Naive thymus-derived CD4-positive, alpha-beta T cell (primary cell): ENCODE measurements around the gene ADAMTS6. TPM values are rescaled to one million over a fixed set of nuclear protein-coding genes. Genes with fewer than 3 reads are reported as not detected.

Source experiments
- ATAC-seq: fragments of 150-1000 bp; cut with Tn5 transposase; 2 replicates; pipeline ENCODE4 v1.10.0; 2021; ENCODE audit warnings: mild to moderate bottlenecking, moderate library complexity
- CTCF ChIA-PET: fragments of 350-600 bp; sonication (Branson Sonifier 250); formaldehyde crosslinking; loops from one replicate; lab custom pipeline; 2021; ENCODE audit warnings: antibody characterized with exemption; lab: Charles Lee
- POLR2A ChIA-PET: fragments of 350-600 bp; sonication (Branson Sonifier 250); formaldehyde crosslinking; loops from one replicate; lab custom pipeline; 2021; ENCODE audit warnings: antibody characterized with exemption, inconsistent platforms; lab: Charles Lee
- DNase-seq, 9 donors: peaks; one replicate each; pipeline versions ENCODE4 v3.0.0 to v3.0.0-alpha.2; 2020 to 2022; ENCODE audit warnings: mixed read lengths in 1 of 9
- H3K27ac ChIP-seq: one replicate; pipeline ENCODE4 v1.7.0; 2013; ENCODE audit warnings: mild to moderate bottlenecking, low read depth, low read length, moderate library complexity
- H3K27me3 ChIP-seq, 2 donors: one replicate each; pipeline ENCODE4 v1.7.0; 2013; ENCODE audit warnings: low read length in 2 of 2, mild to moderate bottlenecking in 2 of 2, moderate library complexity in 2 of 2; ENCODE audit not compliant: control insufficient read depth in 2 of 2, insufficient read depth in 2 of 2
- H3K36me3 ChIP-seq, 3 experiments: 1 replicate in 2 of 3; 2 replicates in 1 of 3; pipeline ENCODE4 v1.7.0; 2013; ENCODE audit warnings: low read length in 3 of 3, mild to moderate bottlenecking in 3 of 3, moderate library complexity in 1 of 3; ENCODE audit not compliant: insufficient read depth in 3 of 3, control insufficient read depth in 2 of 3
- H3K4me1 ChIP-seq, 2 donors: one replicate each; pipeline ENCODE4 v1.7.0; 2013; ENCODE audit warnings: low read length in 2 of 2, mild to moderate bottlenecking in 2 of 2, moderate library complexity in 1 of 2; ENCODE audit not compliant: control insufficient read depth in 2 of 2, insufficient read depth in 2 of 2
- H3K4me3 ChIP-seq: 2 replicates; pipeline ENCODE4 v1.7.0; 2013; ENCODE audit warnings: mild to moderate bottlenecking, low read length
- H3K9me3 ChIP-seq, 3 experiments: 1 replicate in 2 of 3; 2 replicates in 1 of 3; pipeline ENCODE4 v1.7.0; 2013; ENCODE audit warnings: low read length in 3 of 3; ENCODE audit not compliant: control insufficient read depth in 2 of 3
- H3K27ac Mint-ChIP-seq, 9 donors: one replicate each; pipeline ENCODE4 v1.8.0; 2020 to 2022; ENCODE audit warnings: mixed read lengths in 9 of 9, mild to moderate bottlenecking in 8 of 9, moderate library complexity in 5 of 9, inconsistent platforms in 2 of 9
- H3K27me3 Mint-ChIP-seq, 5 donors: one replicate each; pipeline ENCODE4 v1.8.0; 2021 to 2022; ENCODE audit warnings: mixed read lengths in 5 of 5, mild to moderate bottlenecking in 1 of 5
- H3K36me3 Mint-ChIP-seq, 5 donors: one replicate each; pipeline ENCODE4 v1.8.0; 2020 to 2022; ENCODE audit warnings: mixed read lengths in 5 of 5, mild to moderate bottlenecking in 3 of 5, inconsistent platforms in 1 of 5
- H3K4me1 Mint-ChIP-seq, 7 donors: one replicate each; pipeline ENCODE4 v1.8.0; 2020 to 2022; ENCODE audit warnings: mixed read lengths in 7 of 7, mild to moderate bottlenecking in 3 of 7, inconsistent platforms in 1 of 7
- H3K4me3 Mint-ChIP-seq, 10 donors: one replicate each; pipeline ENCODE4 v1.8.0; 2020 to 2022; ENCODE audit warnings: mild to moderate bottlenecking in 10 of 10, mixed read lengths in 10 of 10, moderate library complexity in 6 of 10, inconsistent platforms in 2 of 10
- H3K9me3 Mint-ChIP-seq, 11 donors: one replicate each; pipeline ENCODE4 v1.8.0; 2020 to 2022; ENCODE audit warnings: mixed read lengths in 11 of 11, mild to moderate bottlenecking in 4 of 11, inconsistent platforms in 1 of 11, moderate library complexity in 1 of 11
- intact Hi-C, 2 donors: fragments of 100-400 bp; cut with micrococcal nuclease; formaldehyde crosslinking; loops; one replicate each; pipeline ENCODE4 v1.15.1; 2023
- polyA plus RNA-seq, 2 donors: library from polyadenylated mRNA; unstranded; fragments of 300-500 nt; fragmentation: Illumina TruSeq; gene quantifications; one replicate each; pipeline ENCODE4 v1.2.3, GENCODE V29; 2021
- total RNA-seq, 6 experiments: library from RNA in 5 of 6; stranded (reverse) in 5 of 6; gene quantifications; 1 replicate in 5 of 6; 2 replicates in 1 of 6; pipeline ENCODE4 v1.2.3 and lab custom pipeline; 2021 to 2026

Gene ADAMTS6
- total and polyA plus RNA-seq, 7 experiments from 2014 or later, result 0.14 to 4.5 (median 2.6) TPM

DNA sequence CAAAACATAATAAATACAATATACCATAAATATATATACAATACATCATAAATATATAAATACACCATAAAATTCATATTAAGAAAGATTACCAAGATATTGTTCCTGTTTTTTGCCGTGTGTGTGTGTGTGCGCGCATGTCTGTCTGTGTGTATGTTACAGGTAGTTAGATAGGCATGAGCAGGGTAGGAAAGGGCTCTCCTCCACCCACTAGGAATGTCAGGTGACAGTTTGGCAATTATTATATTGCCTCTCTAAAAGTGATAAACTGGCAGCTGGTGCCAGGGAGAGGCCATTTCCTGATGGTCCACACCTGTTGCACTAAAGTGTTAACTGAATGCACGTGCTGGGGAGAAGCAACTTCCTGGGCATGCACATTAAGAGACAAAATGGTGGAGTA is 232.8 kb downstream of the ADAMTS6 start:
- H3K4me3 Mint-ChIP-seq, result no peak overlapping the region
- no peak for DNase-seq
- H3K36me3 Mint-ChIP-seq, result no peaks in the 10 kb centered on the region
- ChIA-PET POLR2A (no interaction called here), CTCF (no interaction called here)
- Histone ChIP-seq H3K36me3 (no peaks in the 10 kb centered on the region), H3K4me3 (no peak overlapping the region), H3K4me1 (no peaks in the 10 kb centered on the region), H3K27me3 (no peaks in the 10 kb centered on the region), H3K9me3 (no peaks in the 10 kb centered on the region), H3K27ac (no peak overlapping the region)
- H3K27ac Mint-ChIP-seq, result no peak overlapping the region
- H3K27me3 Mint-ChIP-seq, result no peaks in the 10 kb centered on the region
- H3K9me3 Mint-ChIP-seq, result no peaks in the 10 kb centered on the region
- H3K4me1 Mint-ChIP-seq, result no peaks in the 10 kb centered on the region
- intact Hi-C loops, result no loop called here
- no peak for ATAC-seq

DNA sequence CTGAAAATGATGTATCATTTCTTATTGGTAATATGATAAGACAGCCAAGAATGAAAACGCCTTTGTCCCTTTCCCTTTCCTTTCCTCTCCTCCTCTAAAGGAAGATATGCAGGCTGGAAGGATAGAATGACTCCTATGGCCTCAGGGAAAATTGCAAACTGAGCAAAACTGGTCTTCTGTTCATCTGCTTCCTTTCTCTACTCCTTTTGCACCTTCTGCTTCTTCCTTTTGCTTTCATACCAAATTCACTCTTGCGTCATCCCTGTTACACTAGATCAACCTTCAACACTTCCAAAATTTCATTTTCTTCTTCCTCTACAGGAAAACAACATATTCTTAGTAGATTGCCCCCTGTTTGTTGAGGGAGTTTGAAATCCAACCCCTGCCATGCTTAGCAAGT is 234.1 kb downstream of the ADAMTS6 start:
- H3K4me1 Mint-ChIP-seq, result no peaks in the 10 kb centered on the region
- Histone ChIP-seq H3K4me1 (no peaks in the 10 kb centered on the region), H3K36me3 (no peaks in the 10 kb centered on the region), H3K4me3 (no peak overlapping the region), H3K27me3 (no peaks in the 10 kb centered on the region), H3K27ac (no peak overlapping the region), H3K9me3 (no peaks in the 10 kb centered on the region)
- H3K27me3 Mint-ChIP-seq, result no peaks in the 10 kb centered on the region
- H3K27ac Mint-ChIP-seq, result no peak overlapping the region
- H3K4me3 Mint-ChIP-seq, result no peak overlapping the region
- H3K9me3 Mint-ChIP-seq, result no peaks in the 10 kb centered on the region
- ChIA-PET CTCF (no interaction called here), POLR2A (no interaction called here)
- ATAC-seq (no peak), DNase-seq (no peak)
- no peaks in the 10 kb centered on the region for H3K36me3 Mint-ChIP-seq
- intact Hi-C loops, result no loop called here

DNA sequence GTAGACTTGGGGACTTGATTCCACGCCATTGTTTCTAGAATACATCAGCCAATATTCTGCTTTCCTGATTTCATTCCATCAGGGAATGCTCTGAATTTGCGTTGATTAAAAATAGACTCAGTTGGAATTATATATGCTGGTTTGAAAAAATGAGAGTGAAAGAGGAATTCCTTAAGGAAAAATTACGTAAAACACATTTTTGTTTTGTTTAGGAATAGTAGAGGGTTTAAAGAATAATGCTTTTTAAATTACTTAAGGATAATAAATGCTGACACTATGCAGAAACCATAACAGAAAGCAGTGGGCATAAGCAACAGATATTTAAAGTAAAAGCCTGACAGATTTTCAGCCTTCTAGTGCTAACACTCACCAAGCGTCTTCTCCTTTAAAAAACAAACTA is 235.0 kb downstream of the ADAMTS6 start:
- no peak for ATAC-seq
- CTCF ChIA-PET, result no interaction called here
- no peaks in the 10 kb centered on the region for H3K4me1 Mint-ChIP-seq

DNA sequence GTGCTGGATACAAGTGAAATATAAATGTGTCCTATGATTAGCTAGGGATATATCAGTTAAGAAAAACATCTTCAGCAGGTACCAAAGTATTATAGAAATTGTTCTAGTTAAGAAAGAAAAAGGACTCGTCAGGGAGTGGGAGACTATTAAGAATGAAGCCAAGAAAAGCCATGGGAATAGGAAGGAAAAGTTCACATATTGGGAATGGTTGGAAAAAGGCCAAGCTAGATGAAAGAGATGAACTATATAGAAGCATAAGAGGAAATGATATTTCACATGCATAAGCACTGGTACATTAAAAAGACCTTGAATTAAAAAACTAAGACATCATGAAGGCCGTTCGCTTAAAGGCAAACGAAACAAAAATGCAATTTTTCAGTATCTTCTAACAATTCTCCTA is 237.7 kb downstream of the ADAMTS6 start:
- H3K36me3 Mint-ChIP-seq, result no peaks in the 10 kb centered on the region
- H3K9me3 Mint-ChIP-seq, result no peaks in the 10 kb centered on the region
- no peak overlapping the region for H3K4me3 Mint-ChIP-seq
- intact Hi-C loops, result no loop called here
- H3K27ac ChIP-seq, result no peak overlapping the region
- H3K4me1 Mint-ChIP-seq, result no peaks in the 10 kb centered on the region
- no peaks in the 10 kb centered on the region for H3K9me3 ChIP-seq
- CTCF ChIA-PET, result no interaction called here
- ATAC-seq (no peak), DNase-seq (no peak)
- POLR2A ChIA-PET, result no interaction called here
- H3K4me1 ChIP-seq, result no peaks in the 10 kb centered on the region
- no peaks in the 10 kb centered on the region for H3K27me3 ChIP-seq
- H3K27me3 Mint-ChIP-seq, result no peaks in the 10 kb centered on the region
- H3K27ac Mint-ChIP-seq, result no peak overlapping the region
- H3K36me3 ChIP-seq, result no peaks in the 10 kb centered on the region
- H3K4me3 ChIP-seq, result no peak overlapping the region

More for the DNA sequence above, 235.0 kb downstream of the ADAMTS6 start:
- H3K4me3 ChIP-seq, result no peak overlapping the region
- H3K4me1 ChIP-seq, result no peaks in the 10 kb centered on the region
- H3K9me3 Mint-ChIP-seq, result no peaks in the 10 kb centered on the region
- POLR2A ChIA-PET, result no interaction called here
- H3K27ac Mint-ChIP-seq, result no peak overlapping the region
- no peaks in the 10 kb centered on the region for H3K36me3 Mint-ChIP-seq
- no peaks in the 10 kb centered on the region for H3K9me3 ChIP-seq
- H3K27me3 Mint-ChIP-seq, result no peaks in the 10 kb centered on the region
- intact Hi-C loops, result no loop called here
- no peak overlapping the region for H3K27ac ChIP-seq
- H3K4me3 Mint-ChIP-seq, result no peak overlapping the region
- no peaks in the 10 kb centered on the region for H3K27me3 ChIP-seq
- no peaks in the 10 kb centered on the region for H3K36me3 ChIP-seq
- DNase-seq, result no peak

DNA sequence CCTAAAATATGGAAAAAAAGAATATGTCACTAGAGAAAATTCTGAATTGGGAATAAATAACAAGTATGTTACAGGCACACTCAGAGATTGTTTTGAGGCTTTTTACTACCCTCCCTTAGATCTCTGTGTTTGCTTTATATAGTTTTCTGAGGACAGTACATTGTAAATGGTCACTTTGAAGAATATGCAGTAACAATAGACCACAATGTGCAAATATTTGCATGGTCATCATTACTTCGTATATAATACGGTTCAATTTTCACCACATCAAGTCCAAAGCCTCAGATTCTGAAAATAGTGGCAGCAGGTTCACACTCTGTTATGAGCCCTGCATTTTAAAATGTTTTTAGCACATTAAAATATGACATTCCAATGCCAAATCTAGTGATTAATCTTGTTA is 238.6 kb downstream of the ADAMTS6 start:
- ChIA-PET CTCF (no interaction called here), POLR2A (no interaction called here)
- no peak overlapping the region for H3K4me3 Mint-ChIP-seq
- H3K27ac Mint-ChIP-seq, result no peak overlapping the region
- Histone ChIP-seq H3K27me3 (no peaks in the 10 kb centered on the region), H3K4me3 (no peak overlapping the region), H3K4me1 (no peaks in the 10 kb centered on the region), H3K27ac (no peak overlapping the region), H3K9me3 (no peaks in the 10 kb centered on the region), H3K36me3 (no peaks in the 10 kb centered on the region)
- DNase-seq (no peak), ATAC-seq (no peak)
- no peaks in the 10 kb centered on the region for H3K4me1 Mint-ChIP-seq
- H3K9me3 Mint-ChIP-seq, result no peaks in the 10 kb centered on the region
- no peaks in the 10 kb centered on the region for H3K27me3 Mint-ChIP-seq
- H3K36me3 Mint-ChIP-seq, result peaks cover 0 to under 1% (median 0%) of the 10 kb centered on the region in 5 donors
- intact Hi-C loops, result no loop called here

DNA sequence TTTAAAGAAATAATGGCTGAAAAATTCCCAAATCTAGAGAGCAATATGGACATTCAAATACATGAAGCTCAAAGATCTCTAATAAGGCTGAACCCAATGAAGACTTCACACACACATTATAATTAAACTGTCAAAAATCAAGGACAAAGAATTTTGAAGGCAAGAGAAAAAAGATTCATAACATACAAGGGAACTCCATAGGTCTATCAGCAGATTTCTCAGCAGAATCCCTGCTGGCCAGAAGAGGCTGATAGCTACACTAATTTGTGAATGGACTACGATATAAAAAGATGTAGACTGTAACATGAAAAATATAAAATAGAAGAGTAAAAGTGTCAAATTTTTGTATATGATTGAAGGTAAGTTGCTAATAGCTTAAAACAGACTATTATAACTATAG is 251.9 kb downstream of the ADAMTS6 start:
- peaks cover 0 to 31% (median 17%) of the 10 kb centered on the region in 5 donors for H3K36me3 Mint-ChIP-seq
- H3K27ac Mint-ChIP-seq, result no peak overlapping the region
- no peaks in the 10 kb centered on the region for H3K36me3 ChIP-seq
- no peaks in the 10 kb centered on the region for H3K4me1 Mint-ChIP-seq
- H3K27ac ChIP-seq, result no peak overlapping the region
- no peak overlapping the region for H3K4me3 ChIP-seq
- no peaks in the 10 kb centered on the region for H3K4me1 ChIP-seq
- DNase-seq, result no peak
- H3K9me3 ChIP-seq, result peaks cover 0 to 12% (median 0%) of the 10 kb centered on the region in 3 experiments
- H3K9me3 Mint-ChIP-seq, result peaks cover 15 to 40% (median 29%) of the 10 kb centered on the region in 11 donors
- intact Hi-C loops, result no loop called here
- no peaks in the 10 kb centered on the region for H3K27me3 ChIP-seq
- no peak overlapping the region for H3K4me3 Mint-ChIP-seq
- no peak for ATAC-seq
- POLR2A ChIA-PET, result no interaction called here
- no peaks in the 10 kb centered on the region for H3K27me3 Mint-ChIP-seq
- CTCF ChIA-PET, result no interaction called here

DNA sequence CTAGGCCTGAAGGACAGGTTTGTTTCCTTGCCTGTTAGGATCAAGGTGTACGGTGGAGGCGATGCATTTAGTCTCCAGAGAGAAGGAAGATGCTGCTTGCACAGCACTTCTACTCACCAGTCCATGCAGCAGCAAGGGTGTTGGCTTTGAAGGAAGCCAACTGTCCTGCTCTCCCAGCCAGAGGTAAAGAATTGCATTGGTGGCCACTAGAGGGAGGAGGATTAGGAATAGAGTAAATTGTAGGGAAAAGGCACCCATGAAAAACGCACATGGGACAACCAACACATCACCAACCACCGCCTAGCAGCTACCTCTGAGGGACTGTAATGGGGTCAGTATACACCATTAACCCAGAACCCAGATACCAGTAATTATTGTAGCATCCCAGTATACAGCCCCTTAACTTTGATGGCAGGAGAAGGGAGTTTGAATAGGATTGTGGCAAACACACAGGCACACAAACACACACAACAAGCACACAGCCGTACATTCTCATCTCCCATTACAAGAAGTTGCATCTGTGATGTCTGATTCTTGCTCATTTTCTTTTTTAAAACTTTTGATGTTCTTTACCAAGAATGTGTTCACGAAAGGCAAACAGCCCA is 267.7 kb downstream of the ADAMTS6 start:
- no peak overlapping the region for H3K4me3 ChIP-seq
- no peaks in the 10 kb centered on the region for H3K9me3 ChIP-seq
- ChIA-PET POLR2A (no interaction called here), CTCF (no interaction called here)
- Mint-ChIP-seq H3K27me3 (peaks cover 0 to 5% (median 0%) of the 10 kb centered on the region in 5 donors), H3K4me1 (no peaks in the 10 kb centered on the region), H3K4me3 (no peak overlapping the region), H3K9me3 (no peaks in the 10 kb centered on the region), H3K27ac (no peak overlapping the region), H3K36me3 (peaks cover 0 to 14% (median 0%) of the 10 kb centered on the region in 5 donors)
- no peak overlapping the region for H3K27ac ChIP-seq
- H3K36me3 ChIP-seq, result no peaks in the 10 kb centered on the region
- H3K27me3 ChIP-seq, result no peaks in the 10 kb centered on the region
- ATAC-seq (no peak), DNase-seq (no peak)
- intact Hi-C loops, result loop anchor here in 1 of 2 donors (1.0 kb wide), 1 partner anchor 269 kb away; no protein-coding TSS in a partner anchor
- H3K4me1 ChIP-seq, result no peaks in the 10 kb centered on the region
